ENCODE results near the gene CPOX. TPM values are rescaled to one million over a fixed set of nuclear protein-coding genes. Genes with fewer than 3 reads are reported as not detected.

Gene CPOX
- total RNA-seq, 1 experiment from 2014 or later, result 14.1 TPM

DNA sequence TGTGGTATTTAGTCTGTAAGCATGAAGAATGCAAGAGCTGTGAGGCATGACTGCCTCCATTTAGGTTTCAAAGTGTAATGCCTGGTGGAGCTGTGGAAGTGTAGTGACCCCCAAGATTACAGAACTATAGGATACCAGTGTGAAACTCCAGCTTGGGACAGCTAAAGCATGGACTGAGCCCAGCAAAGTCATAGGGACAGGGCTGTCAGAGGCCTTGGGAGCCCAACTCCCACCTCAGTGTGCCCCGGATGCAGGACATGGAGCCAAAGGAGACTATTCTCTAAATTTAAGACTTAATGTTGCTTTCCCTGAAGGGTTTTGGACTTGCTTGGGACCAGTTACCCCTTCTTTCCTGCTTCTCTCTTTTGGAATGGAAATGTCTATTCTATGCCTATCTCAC lies 50.8 kb downstream of the CPOX start:
- DNase-seq (ENCODE audit: extremely low read depth, low read depth), result no peak

DNA sequence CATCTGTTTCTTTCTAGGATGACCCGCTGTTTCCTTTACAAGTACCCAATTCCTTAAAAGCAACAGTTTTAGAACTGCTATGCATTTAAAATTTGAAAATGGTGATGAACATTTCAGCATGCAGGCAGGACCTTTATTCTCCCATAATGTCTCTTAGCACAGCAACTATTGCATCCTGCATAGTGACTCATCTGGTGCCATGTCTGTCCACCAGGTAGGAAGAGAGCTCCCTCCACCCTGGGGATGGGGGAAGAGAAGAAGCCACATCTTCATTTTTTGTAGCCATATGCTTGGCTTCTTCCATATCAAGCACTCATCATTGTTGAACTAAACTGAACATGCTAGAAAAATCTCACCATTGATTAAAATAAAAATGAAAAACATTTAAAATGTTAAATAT lies 51.7 kb downstream of the CPOX start:
- no peak for DNase-seq (ENCODE audit: extremely low read depth, low read depth)

DNA sequence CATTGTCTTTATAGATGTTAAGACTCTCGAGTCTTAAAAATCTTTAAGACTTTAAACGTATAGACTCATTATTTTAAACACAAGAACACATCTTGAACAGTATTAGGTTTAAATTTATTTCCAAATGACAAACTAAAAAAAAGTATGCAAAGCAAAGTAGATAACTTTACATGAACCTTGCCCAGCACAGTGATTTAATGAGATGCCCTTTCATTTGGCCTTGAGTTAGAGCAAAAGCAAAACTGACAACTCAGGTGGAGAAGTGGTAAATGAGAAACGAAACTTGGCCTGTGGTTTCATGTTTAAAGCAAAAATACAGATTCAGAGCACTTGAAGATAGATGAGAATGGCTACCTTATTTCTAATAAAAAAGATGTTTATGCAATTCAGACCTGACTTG lies 53.1 kb downstream of the CPOX start:
- no peak for DNase-seq (ENCODE audit: extremely low read depth, low read depth)

DNA sequence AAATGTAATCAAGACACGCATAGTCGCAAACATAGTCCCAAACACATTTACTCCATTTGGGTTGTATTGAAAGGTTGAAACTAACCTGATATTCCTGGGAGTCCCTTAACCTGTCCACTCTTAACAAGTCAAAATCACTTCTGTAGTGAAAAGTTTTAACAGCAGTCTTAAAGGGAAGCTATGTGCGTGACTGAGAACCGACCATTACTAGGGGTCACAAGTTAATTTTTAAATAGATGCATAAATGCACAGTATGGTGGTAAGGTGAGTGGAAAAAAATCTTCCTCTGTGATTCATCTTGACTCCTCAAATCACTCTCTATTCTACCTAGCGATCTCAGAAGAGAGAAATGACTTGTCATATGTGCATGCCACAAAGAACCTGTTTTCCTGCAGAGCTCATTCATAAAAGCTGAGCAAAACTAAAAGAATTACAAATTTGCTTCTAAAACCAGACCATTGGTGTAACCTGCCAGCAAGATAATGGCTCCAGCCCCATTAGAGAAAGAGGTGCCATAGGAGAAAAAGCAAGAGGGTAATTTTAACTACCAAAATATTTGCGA lies 56.9 kb downstream of the CPOX start:
- no peak for DNase-seq (ENCODE audit: extremely low read depth, low read depth)

DNA sequence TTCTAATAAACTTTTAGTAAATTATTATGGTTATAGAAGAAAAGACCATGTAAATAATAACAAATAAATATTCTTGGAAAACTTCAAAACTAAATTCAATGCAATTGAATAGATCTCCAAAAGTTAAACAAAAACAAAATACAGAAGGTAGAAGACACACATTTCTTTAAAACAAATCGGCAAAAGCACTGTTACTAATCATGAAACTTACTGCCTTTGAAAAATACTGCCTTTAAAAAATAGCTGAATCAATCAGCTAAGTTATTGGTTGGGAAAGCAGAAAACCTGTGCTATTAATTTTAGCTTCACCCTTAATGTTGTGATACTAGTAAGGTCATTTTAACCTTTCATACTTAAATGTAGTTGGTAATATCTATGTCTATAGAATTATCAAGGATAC lies 58.7 kb downstream of the CPOX start:
- DNase-seq (ENCODE audit: extremely low read depth, low read depth), result no peak

DNA sequence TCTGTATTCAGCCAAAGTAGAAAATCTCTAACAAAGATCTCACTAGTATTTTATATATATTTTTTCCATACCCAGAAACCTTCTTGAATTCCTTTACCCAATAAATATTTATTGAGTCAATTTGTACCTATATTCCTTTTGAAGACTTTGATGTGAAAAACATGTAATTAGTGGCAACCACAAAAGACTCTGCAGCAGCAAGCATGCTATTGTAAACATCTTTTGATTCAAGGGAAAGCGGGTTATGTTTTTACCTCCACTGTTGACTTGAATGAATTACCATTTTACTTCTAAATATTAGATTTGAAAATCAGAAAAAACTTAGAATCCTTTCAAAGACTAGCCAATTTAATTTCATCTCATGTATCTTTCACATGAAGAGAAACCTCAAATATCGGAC lies 59.2 kb downstream of the CPOX start:
- DNase-seq (ENCODE audit: extremely low read depth, low read depth), result no peak

DNA sequence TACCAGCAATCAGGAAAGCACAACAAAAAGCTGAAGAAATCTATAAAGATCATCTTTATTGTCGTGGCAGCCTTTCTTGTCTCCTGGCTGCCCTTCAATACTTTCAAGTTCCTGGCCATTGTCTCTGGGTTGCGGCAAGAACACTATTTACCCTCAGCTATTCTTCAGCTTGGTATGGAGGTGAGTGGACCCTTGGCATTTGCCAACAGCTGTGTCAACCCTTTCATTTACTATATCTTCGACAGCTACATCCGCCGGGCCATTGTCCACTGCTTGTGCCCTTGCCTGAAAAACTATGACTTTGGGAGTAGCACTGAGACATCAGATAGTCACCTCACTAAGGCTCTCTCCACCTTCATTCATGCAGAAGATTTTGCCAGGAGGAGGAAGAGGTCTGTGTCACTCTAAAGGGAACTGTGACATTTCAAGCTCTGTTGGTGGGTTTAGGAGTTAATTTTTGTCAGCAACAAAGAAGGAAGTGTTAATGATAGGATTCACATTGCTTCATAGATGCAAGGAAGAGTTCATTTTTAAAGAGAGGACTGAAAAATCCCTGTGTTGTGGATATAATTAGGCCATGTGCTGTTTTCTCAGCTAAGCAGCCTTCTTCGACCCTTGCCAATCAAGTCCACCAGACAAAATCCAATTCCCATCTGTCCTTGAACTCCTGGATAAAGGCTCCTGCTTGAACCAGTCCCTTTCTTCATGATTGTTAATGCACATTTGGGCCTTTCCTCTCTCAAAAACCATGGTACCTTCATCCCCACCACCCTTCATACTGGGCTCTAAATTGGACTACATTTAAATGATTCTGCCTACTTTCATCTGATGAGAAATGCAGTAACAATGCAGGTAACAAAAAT lies 60.5 kb downstream of the CPOX start:
- no peak for DNase-seq (ENCODE audit: extremely low read depth, low read depth)

DNA sequence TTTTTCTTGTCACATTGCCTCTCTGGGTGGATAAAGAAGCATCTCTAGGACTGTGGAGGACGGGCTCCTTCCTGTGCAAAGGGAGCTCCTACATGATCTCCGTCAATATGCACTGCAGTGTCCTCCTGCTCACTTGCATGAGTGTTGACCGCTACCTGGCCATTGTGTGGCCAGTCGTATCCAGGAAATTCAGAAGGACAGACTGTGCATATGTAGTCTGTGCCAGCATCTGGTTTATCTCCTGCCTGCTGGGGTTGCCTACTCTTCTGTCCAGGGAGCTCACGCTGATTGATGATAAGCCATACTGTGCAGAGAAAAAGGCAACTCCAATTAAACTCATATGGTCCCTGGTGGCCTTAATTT lies 61.2 kb downstream of the CPOX start:
- no peak for DNase-seq (ENCODE audit: extremely low read depth, low read depth)

DNA sequence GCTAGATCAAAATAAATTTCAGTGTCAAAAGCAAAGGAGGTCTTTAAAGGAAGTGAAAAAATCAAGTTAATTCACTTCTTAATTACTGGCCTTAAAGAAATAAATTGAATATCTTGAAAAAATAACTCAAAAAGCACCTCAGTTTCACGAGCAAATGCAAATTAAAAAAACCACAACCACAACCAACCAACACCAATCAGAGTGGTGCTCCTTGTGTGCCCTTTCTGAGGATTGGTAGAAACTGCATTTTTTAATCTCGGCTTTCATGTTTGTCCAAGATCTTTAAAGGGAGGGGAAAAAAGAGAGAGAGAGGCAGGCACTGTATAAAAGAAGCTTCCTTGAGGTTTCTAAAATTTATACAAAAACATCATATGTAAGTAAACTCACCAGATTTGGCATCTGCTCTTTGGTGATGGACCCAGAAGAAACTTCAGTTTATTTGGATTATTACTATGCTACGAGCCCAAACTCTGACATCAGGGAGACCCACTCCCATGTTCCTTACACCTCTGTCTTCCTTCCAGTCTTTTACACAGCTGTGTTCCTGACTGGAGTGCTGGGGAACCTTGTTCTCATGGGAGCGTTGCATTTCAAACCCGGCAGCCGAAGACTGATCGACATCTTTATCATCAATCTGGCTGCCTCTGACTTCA lies 61.7 kb downstream of the CPOX start, which contains the start of gene GPR15:
Gene GPR15 (plus strand): TSS at position 357 of the 653 bp plus-strand sequence. CDS start 56 bp downstream, at position 413.
- DNase-seq (ENCODE audit: extremely low read depth, low read depth), result no peak

DNA sequence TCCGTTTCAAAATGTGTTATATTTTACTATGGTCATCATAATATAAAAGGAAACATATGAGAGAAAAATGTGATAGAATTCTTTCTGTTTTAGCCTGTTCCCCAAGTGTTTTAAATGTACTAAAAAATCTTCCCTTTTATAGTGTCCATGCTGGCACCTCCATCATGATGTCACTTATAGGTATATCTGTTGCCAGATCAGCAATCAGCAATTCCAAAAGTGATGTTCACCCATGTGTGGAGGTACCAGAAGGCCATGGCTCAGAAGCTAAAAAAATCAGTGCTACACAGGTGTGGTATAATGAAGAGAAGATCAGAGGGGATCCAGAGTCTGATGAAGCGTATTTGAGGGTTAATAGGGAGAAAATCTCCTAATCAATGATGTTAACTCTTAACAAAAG lies 62.7 kb downstream of the CPOX start:
- no peak for DNase-seq (ENCODE audit: extremely low read depth, low read depth)

DNA sequence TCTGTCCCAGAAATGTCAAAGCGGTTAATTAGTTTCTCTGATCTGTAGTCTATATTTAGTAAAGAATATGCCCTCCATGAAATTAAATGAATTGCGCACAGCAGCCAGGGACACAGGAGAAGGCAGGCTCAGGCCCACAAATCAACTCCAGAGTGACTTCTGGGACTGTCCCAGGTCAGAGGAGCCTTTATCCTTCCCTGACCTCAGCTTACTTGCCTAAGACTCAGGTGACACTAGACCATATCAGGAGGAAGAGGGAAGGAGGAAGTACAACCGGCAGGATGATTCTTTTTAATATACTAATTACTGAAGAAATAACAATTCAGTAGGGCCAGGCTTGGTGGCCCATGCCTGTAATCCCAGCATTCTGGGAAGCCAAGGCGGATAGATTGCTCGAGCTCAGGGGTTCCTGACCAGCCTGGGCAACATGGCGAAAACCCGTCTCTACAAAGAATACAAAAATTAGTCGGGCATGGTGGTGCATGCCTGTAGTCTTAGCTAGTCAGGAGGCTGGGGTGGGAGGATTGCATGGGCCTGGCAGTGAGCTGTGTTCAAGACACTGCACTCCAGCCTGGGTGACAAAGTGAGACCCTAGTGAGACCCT lies 63.5 kb downstream of the CPOX start:
- DNase-seq (ENCODE audit: extremely low read depth, low read depth), result no peak

Other genes starting within 250 kb of the CPOX start
- not detected in 2 replicates for gene OR5K4, start 239.8 kb downstream of the CPOX start, total RNA-seq (2014; rRNA removed; shearing (Covaris generic))
- gene OR5K3, start 202.9 kb downstream of the CPOX start, total RNA-seq (2014; rRNA removed; shearing (Covaris generic)), result not detected in 2 replicates
- gene OR5K1, start 130.4 kb downstream of the CPOX start, total RNA-seq (2014; rRNA removed; shearing (Covaris generic)), result not detected in 2 replicates
- not detected in 2 replicates for gene OR5K2, start 95.9 kb downstream of the CPOX start, total RNA-seq (2014; rRNA removed; shearing (Covaris generic))
- gene CLDND1, start 70.7 kb downstream of the CPOX start, total RNA-seq (2014; rRNA removed; shearing (Covaris generic)), result 80.0 and 104 TPM in 2 replicates
- not detected in 2 replicates for gene GPR15, start 61.6 kb downstream of the CPOX start, total RNA-seq (2014; rRNA removed; shearing (Covaris generic))
- 1.3 TPM in 1 of 2 replicates, not detected in the other for gene ST3GAL6, start 169.7 kb upstream of the CPOX start, total RNA-seq (2014; rRNA removed; shearing (Covaris generic))